GM10847 (cell line): Measurements from ENCODE around the gene STK10.
A peak's percentile ranks its signal among the peaks of the same experiment; 100 is the strongest.

Experiments
- POLR2A ChIP-seq: IDR thresholded peaks from 2 replicates; pipeline ENCODE4 v1.6.1; 2011; ENCODE audit not compliant: insufficient read length; ENCODE audit errors: extremely low read depth

STK10 gene

GRCh38 chr5:172110921-172111851 is 76.8 kb downstream of the STK10 start:
- peak; percentile 13 for TF ChIP-seq POLR2A

- TF ChIP-seq POLR2A: no peak
Observed at GRCh38 chr5:172110260-172110815, 77.7 kb downstream of the STK10 start.

DNA sequence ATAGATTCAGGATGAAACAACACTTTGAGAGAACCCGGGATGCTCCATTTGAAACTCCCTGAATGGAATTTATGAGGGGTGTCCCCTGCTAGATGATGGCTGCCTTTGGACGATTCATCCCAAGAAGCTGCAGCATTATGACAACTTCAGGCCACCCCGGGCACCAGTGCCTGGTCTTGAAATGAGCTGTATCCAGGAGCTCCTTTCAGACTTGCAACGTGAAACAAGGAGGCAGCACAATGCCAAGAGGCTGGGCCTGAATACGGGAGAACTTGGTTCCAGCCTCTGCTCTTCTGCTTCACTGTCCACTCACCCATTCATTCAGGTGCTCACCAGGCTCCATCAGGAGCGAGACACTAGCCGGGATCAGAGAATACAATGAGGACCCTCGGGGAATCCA is 78.3 kb downstream of the STK10 start:
- no peak for TF ChIP-seq POLR2A

GRCh38 chr5:172107571-172107970 is 80.5 kb downstream of the STK10 start:
- no peak for TF ChIP-seq POLR2A

- TF ChIP-seq POLR2A: no peak
Observed at GRCh38 chr5:172106511-172107356, 81.3 kb downstream of the STK10 start.

GRCh38 chr5:172105811-172106210 is 82.2 kb downstream of the STK10 start:
- TF ChIP-seq POLR2A: no peak

DNA sequence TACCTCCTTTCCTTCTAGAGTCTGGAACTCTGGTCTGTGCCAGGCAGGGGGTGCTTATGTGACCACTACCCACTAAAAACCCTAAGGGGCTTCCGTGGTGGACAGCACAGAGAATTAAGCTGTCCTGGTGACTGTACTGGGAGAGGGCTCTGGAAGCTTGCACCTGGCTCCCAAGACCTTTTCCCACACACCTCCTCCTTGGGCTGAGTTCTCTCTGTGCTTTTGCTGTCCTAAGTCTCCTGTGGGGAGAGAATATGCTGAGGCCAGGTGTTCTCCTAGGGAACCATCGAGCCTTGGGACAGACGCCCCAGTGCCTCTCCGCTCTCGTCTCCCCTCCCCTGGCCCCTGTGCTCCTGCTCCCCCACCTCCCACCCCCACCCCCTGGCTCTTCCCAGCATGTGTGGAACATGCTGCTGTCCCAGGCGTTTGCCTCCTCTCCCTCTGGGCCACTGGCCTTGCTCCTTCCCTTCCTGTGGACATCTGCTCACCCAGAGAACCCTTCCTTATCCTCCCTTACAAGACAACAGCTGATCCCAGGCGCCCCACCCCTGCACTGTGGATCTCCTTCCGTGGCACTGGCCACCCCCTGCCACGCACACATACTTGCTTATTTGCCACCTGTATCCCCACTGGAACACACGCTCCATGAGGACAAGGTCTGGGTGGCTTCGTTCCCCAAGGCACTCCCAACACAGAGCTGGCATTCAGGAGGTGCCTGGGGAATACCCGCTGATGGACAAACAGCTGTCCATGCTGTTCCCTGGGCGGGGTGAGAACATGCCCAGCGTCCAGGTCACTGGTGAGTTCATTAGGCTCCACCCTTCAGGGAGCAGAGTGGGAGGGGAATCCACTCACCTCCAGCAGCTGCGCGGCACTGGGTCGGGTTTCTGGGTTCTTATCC is 83.0 kb downstream of the STK10 start:
- no peak for TF ChIP-seq POLR2A

DNA sequence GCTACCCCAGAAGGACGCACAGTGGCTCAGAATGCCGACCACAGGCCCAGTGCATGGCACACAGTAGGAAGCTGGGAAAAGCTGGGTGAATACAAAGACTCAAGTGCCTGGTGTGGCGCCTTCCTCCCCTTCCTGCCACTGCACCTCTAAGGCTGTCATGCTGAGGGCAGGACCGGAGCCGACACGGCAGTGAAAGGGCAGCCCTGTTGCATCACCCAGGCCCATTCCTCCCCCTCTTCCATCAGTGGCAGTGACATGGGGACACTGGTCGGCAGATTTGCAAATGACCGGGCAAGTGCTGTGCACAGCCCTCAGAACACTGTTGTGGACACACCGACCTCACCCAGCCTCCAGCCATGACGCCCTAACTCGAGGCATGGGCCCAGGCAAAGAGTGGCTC is 84.0 kb downstream of the STK10 start:
- TF ChIP-seq POLR2A: no peak

- TF ChIP-seq POLR2A: no peak
Observed at GRCh38 chr5:172102913-172103626, 85.0 kb downstream of the STK10 start.

DNA sequence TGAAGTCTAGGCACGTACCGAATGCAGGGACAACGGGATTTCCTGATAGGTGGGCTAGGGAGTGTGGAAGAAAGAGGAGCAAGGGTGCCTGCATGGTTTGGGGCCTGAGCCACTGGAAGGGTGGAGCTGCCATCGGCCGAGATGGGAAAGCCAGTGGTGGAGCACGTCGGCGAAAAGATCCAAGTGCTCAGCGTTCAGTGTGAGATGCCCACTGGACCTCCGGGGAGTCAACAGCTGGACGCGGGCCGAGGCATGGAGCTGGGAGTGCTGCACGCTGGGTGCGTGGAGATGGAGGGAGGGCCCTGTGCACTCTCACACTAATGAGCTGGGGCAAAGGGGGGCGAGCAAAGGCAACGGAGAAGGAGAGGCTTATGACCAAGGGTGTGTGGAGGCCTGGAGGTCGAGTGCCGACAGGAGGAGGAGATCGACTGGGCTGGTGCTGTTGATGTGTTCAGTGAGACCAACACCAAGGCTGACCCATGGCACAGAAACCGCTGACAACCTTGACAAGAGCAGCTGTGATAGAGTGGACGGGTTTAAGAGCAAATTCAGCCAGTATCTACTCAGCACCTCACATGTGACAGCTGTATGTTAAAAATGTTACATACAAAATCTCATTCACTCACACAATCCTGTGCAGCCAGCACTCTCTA is 85.7 kb downstream of the STK10 start:
- TF ChIP-seq POLR2A: no peak

DNA sequence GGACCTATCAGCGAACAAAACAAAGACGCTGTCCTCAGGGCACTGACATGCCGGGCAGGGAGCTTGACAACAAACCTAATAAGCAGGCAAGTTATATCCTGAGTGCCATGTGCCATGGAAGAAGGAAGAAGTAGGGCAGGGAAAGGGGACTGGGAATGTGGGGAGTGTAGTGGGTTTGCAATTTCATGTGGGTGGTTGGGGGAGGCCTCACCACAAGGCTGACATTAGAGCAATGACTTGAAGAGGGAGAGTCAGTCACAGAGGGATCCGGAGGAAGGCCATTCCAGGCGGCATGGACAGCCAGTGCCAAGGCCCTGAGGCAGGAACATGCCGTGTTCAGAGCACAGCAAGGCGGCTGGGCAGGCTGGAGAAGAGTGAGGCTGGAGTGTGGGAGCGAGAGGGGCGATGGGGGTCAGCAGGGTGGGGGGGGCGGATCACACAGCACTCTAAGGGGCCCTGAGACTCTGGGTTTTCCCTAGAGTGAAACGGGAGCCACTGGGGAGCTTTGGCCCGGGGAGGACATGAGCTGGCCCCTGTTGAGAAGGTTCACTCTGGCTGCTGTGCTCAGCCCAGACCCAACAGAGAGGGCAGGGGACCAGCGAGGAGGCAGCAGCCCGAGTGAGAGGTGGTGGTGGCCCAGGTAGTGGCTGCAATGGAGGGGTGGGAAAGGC is 86.3 kb downstream of the STK10 start:
- no peak for TF ChIP-seq POLR2A

- no peak for TF ChIP-seq POLR2A
Observed at GRCh38 chr5:172098883-172099282, 89.1 kb downstream of the STK10 start.

DNA sequence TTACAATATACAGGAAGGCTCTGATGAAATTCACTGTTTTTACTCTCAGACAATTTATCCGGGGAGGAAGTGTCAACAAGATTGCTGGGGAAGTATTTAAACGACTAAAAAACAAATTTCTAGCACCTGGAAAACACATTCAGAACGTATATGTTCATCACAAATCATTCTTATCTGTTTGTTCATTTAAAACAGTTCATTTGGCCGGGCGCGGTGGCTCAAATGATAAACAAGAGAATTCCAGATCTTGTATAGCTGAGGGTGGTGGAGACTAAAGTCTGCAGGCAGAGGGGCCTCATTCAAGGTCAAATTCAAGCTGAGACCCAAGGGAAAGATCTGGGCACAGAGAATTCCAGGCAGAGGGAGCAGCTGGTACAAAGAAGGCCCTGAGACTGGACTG is 90.0 kb downstream of the STK10 start:
- no peak for TF ChIP-seq POLR2A
